T-cell (primary cell): Measurements from ENCODE around the gene AK8. TPM values are rescaled to one million over a fixed set of nuclear protein-coding genes. Genes with fewer than 3 reads are reported as not detected.

ENCODE experiments used
- ATAC-seq, 4 experiments: fragments of 200-7000 bp in 3 of 4; fragments of 150-1000 bp in 1 of 4; cut with Tn5 transposase; replicated peaks in 1 of 4; 1 replicate in 3 of 4; 2 replicates in 1 of 4; pipeline ENCODE4 v1.10.0; 2021; ENCODE audit warnings: moderate library complexity in 3 of 4, mild to moderate bottlenecking in 2 of 4, moderate number of reproducible peaks in 1 of 4
- CTCF ChIA-PET, 2 donors: fragments of 300-600 bp; sonication (Branson Sonifier 250); formaldehyde crosslinking; loops; one replicate each; lab custom pipeline; 2022; ENCODE audit warnings: antibody characterized with exemption in 2 of 2; lab: Charles Lee
- POLR2A ChIA-PET, 2 donors: fragments of 300-600 bp; sonication (Branson Sonifier 250); formaldehyde crosslinking; loops; one replicate each; lab custom pipeline; 2022; ENCODE audit warnings: antibody characterized with exemption in 2 of 2; lab: Charles Lee
- DNase-seq, 35 experiments: peaks; one replicate each; pipeline versions ENCODE4 v3.0.0 to v3.0.0-alpha.2; 2013 to 2023
- H3K27ac ChIP-seq: one replicate; pipeline ENCODE4 v1.5.1; 2013; ENCODE audit warnings: low read length
- H3K27me3 ChIP-seq, 2 experiments: replicated peaks in 1 of 2; 1 replicate in 1 of 2; 2 replicates in 1 of 2; pipeline versions ENCODE4 v1.6.1 to v1.7.0; 2013; ENCODE audit warnings: low read length in 1 of 2, mixed read lengths in 1 of 2; ENCODE audit not compliant: control insufficient read depth in 2 of 2, insufficient read depth in 2 of 2; ENCODE audit errors: extremely low read depth in 1 of 2
- H3K36me3 ChIP-seq, 2 donors: 1 replicate in 1 of 2; 2 replicates in 1 of 2; pipeline versions ENCODE4 v1.6.1 to v1.7.0; 2013; ENCODE audit warnings: low read length in 1 of 2; ENCODE audit not compliant: control insufficient read depth in 2 of 2, insufficient read depth in 1 of 2; ENCODE audit errors: extremely low read depth in 1 of 2
- H3K4me1 ChIP-seq, 2 experiments: 1 replicate in 1 of 2; 2 replicates in 1 of 2; pipeline versions ENCODE4 v1.6.1 to v1.7.0; 2013; ENCODE audit warnings: low read length in 2 of 2, mixed read lengths in 1 of 2; ENCODE audit not compliant: insufficient read depth in 2 of 2, control insufficient read depth in 1 of 2; ENCODE audit errors: extremely low read depth in 1 of 2
- H3K4me3 ChIP-seq, 2 donors: 1 replicate in 1 of 2; 2 replicates in 1 of 2; pipeline versions ENCODE4 v1.5.1 to v1.7.0; 2013; ENCODE audit warnings: mild to moderate bottlenecking in 2 of 2, low read length in 1 of 2, moderate library complexity in 1 of 2; ENCODE audit not compliant: control insufficient read depth in 1 of 2; ENCODE audit errors: extremely low read depth in 1 of 2
- H3K9me3 ChIP-seq: 2 replicates; pipeline ENCODE4 v1.7.0; 2013
- H3K27ac Mint-ChIP-seq, 2 donors: one replicate each; pipeline ENCODE4 v1.8.0; 2020 to 2021; ENCODE audit warnings: mild to moderate bottlenecking in 2 of 2, mixed read lengths in 2 of 2
- H3K27me3 Mint-ChIP-seq, 2 donors: one replicate each; pipeline ENCODE4 v1.8.0; 2021 to 2022; ENCODE audit warnings: mixed read lengths in 2 of 2
- H3K36me3 Mint-ChIP-seq: one replicate; pipeline ENCODE4 v1.8.0; 2021; ENCODE audit warnings: mixed read lengths
- H3K4me1 Mint-ChIP-seq, 3 donors: one replicate each; pipeline ENCODE4 v1.8.0; 2020 to 2022; ENCODE audit warnings: mixed read lengths in 3 of 3, mild to moderate bottlenecking in 1 of 3
- H3K4me3 Mint-ChIP-seq, 3 donors: one replicate each; pipeline ENCODE4 v1.8.0; 2020 to 2022; ENCODE audit warnings: mild to moderate bottlenecking in 3 of 3, mixed read lengths in 3 of 3, moderate library complexity in 3 of 3
- H3K9me3 Mint-ChIP-seq, 3 donors: one replicate each; pipeline ENCODE4 v1.8.0; 2020 to 2022; ENCODE audit warnings: mixed read lengths in 3 of 3
- WGBS: methylation state at CpG from one replicate; pipeline ENCODE4 v1.1.5; 2013; ENCODE audit warnings: missing lambda C conversion rate; ENCODE audit not compliant: insufficient coverage; 5-methylcytosine and 5-hydroxymethylcytosine counted together
- total RNA-seq, 35 experiments: library from RNA in 6 of 35; stranded (reverse) in 6 of 35; fragments of 120-200 nt in 1 of 35; gene quantifications; one replicate each; pipeline versions ENCODE4 v1.2.1 to v1.2.4 and lab custom pipeline; 2013 to 2026

Gene AK8
- total RNA-seq, 5 donors from 2014 or later (not counting 1 experiment from before 2014, with no cell fraction given) = not detected

DNA sequence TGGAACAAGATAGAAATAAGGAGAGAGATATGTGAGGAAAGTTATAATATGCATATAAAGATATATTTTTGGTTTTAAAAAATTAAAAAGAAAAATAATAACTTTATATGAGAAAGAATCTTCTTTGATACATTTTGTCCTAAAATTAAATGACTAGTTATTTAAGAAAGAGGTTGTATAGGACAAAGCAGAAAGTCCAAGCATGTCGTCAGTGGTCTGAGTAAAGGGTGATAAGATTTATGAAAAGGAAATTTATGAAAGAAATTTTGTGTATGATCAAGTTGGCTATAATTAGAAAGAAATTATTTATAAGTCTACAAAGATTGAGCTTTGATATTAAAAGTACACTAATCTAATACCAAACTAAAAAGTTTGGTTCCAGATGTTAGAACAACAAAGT is 175.8 kb downstream of the AK8 start:
- Mint-ChIP-seq H3K9me3 (peaks cover 0 to 15% (median 10%) of the 10 kb centered on the region in 3 donors), H3K36me3 (peaks cover 4% of the 10 kb centered on the region), H3K27me3 (peaks cover 6 to 26% of the 10 kb centered on the region in 2 donors), H3K4me1 (no peaks in the 10 kb centered on the region), H3K27ac (no peak overlapping the region), H3K4me3 (no peak overlapping the region)
- no peaks in the 10 kb centered on the region for H3K4me1 ChIP-seq
- H3K36me3 ChIP-seq = no peaks in the 10 kb centered on the region
- H3K4me3 ChIP-seq = no peak overlapping the region
- ChIA-PET CTCF (interaction anchor here in 1 of 2 donors (0.6 kb wide), 1 partner anchor 11 kb away, joined by 3 read pairs; no protein-coding TSS in a partner anchor), POLR2A (no interaction called here)
- peaks cover 9% of the 10 kb centered on the region in 2 experiments for H3K27me3 ChIP-seq
- DNase-seq = no peak
- H3K9me3 ChIP-seq = no peaks in the 10 kb centered on the region
- no peak for ATAC-seq
- WGBS = no CpG with 5 or more reads among the region's 1 CpG
- no peak overlapping the region for H3K27ac ChIP-seq

DNA sequence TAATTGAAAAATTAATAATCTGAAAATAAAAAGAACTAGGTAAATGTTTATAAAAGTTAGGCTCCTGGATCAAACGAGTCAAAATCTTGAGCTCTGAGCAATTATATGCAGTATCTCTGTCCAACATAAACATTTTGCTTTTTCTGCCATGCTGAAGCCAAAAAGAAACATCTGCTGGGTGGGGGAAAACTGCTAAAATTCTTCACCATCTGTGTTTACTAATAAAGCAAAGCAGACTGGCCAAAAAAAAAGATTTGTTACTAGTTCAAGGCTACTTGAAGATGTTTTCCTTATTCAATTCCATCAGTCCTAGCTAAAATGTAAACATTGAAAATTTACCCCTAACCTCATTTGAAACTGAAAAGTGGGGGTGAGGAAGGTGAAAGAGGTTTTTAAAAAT is 178.1 kb downstream of the AK8 start:
- Histone ChIP-seq H3K27me3 (peaks cover 4% of the 10 kb centered on the region in 2 experiments), H3K9me3 (no peaks in the 10 kb centered on the region), H3K4me1 (no peaks in the 10 kb centered on the region), H3K27ac (no peak overlapping the region), H3K36me3 (no peaks in the 10 kb centered on the region), H3K4me3 (no peak overlapping the region)
- ChIA-PET POLR2A (no interaction called here), CTCF (interaction anchor here in 1 of 2 donors (0.6 kb wide), 1 partner anchor 447 kb away, joined by 3 read pairs; no protein-coding TSS in a partner anchor)
- no CpG with 5 or more reads among the region's 1 CpG for WGBS
- Mint-ChIP-seq H3K27ac (no peak overlapping the region), H3K9me3 (peaks cover 0 to 28% (median 22%) of the 10 kb centered on the region in 3 donors), H3K27me3 (peaks cover 3 to 13% of the 10 kb centered on the region in 2 donors), H3K4me3 (no peak overlapping the region), H3K36me3 (peaks cover 4% of the 10 kb centered on the region), H3K4me1 (no peaks in the 10 kb centered on the region)
- DNase-seq (no peak), ATAC-seq (no peak)

DNA sequence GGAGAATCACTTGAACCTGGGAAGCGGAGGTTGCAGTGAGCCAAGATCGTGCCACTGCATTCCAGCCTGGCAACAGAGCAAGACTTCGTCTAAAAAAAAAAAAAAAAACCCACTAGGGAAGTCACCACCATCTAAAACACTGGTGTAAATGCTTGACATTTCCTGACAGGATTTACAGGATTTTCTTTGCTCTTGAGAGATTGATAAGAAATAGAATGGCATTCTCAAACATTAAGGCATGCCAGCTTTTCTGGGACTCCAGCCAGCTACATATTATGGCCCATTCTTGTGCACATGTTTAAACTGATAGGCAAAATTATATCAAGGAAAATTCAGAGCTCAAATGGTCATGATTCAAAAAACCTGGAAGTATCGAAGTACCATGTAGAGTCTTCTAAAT is 179.1 kb downstream of the AK8 start:
- no peak overlapping the region for H3K4me3 Mint-ChIP-seq
- POLR2A ChIA-PET = no interaction called here
- WGBS = no CpG with 5 or more reads among the region's 4 CpGs
- Histone ChIP-seq H3K36me3 (no peaks in the 10 kb centered on the region), H3K27ac (no peak overlapping the region), H3K4me3 (no peak overlapping the region), H3K9me3 (no peaks in the 10 kb centered on the region), H3K4me1 (peaks cover 0 to 2% of the 10 kb centered on the region in 2 experiments), H3K27me3 (peaks cover 0 to 4% of the 10 kb centered on the region in 2 experiments)
- peaks cover 0 to 32% (median 25%) of the 10 kb centered on the region in 3 donors for H3K9me3 Mint-ChIP-seq
- CTCF ChIA-PET = interaction anchor here (0.7 kb wide), 2 partner anchors 280 to 308 kb away, joined by 5 to 8 read pairs; no protein-coding TSS in a partner anchor
- H3K4me1 Mint-ChIP-seq = peaks cover 0 to 4% (median 3%) of the 10 kb centered on the region in 3 donors
- H3K27ac Mint-ChIP-seq = no peak overlapping the region
- DNase-seq (no peak), ATAC-seq (no peak)
- peaks cover 4% of the 10 kb centered on the region for H3K36me3 Mint-ChIP-seq
- peaks cover 3 to 5% of the 10 kb centered on the region in 2 donors for H3K27me3 Mint-ChIP-seq

GRCh38 chr9:132697230-132697629 is 180.9 kb downstream of the AK8 start:
- Histone ChIP-seq H3K4me1 (peaks cover 0 to 2% of the 10 kb centered on the region in 2 experiments), H3K27ac (no peak overlapping the region), H3K36me3 (no peaks in the 10 kb centered on the region), H3K9me3 (no peaks in the 10 kb centered on the region), H3K27me3 (no peaks in the 10 kb centered on the region), H3K4me3 (no peak overlapping the region)
- DNase-seq (no peak), ATAC-seq (no peak)
- Mint-ChIP-seq H3K27ac (no peak overlapping the region), H3K27me3 (peaks cover 3% of the 10 kb centered on the region in 2 donors), H3K36me3 (peaks cover 11% of the 10 kb centered on the region), H3K4me3 (no peak overlapping the region), H3K4me1 (peaks cover 0 to 5% (median 4%) of the 10 kb centered on the region in 3 donors), H3K9me3 (peaks cover 0 to 33% (median 25%) of the 10 kb centered on the region in 3 donors)
- ChIA-PET POLR2A (no interaction called here), CTCF (no interaction called here)

GRCh38 chr9:132694144-132694543 is 183.9 kb downstream of the AK8 start:
- ChIA-PET POLR2A (interaction anchor here in 1 of 2 donors (0.5 kb wide), 1 partner anchor 25 kb away, joined by 7 read pairs; no protein-coding TSS in a partner anchor), CTCF (no interaction called here)

DNA sequence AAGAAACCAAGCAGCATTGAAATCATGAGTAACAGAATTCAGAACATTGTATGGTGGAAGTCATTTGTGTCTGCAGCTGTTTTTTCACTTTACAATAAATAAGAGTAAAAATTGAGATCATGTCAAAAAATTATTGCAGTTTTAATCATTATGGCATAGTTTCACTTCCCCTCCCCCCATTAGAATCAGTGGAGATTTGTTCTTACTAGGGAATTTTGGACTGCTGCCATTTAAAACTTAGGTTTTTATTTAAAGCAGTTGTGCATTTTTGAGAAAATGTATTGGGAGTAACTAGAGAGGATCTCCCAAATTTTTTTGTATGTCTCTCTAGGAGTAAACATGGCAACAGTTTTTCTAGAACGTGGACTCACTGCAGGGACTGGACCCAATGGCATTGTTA is 187.4 kb downstream of the AK8 start:
- H3K4me3 ChIP-seq = no peak overlapping the region
- H3K4me3 Mint-ChIP-seq = no peak overlapping the region
- POLR2A ChIA-PET = no interaction called here
- DNase-seq (no peak), ATAC-seq (no peak)
- no CpG with 5 or more reads among the region's 1 CpG for WGBS
- peaks cover 0 to 5% (median 4%) of the 10 kb centered on the region in 3 donors for H3K4me1 Mint-ChIP-seq
- no peaks in the 10 kb centered on the region for H3K9me3 ChIP-seq
- H3K9me3 Mint-ChIP-seq = peaks cover 0 to 5% (median 3%) of the 10 kb centered on the region in 3 donors
- peaks cover 3 to 54% of the 10 kb centered on the region in 2 donors for H3K36me3 ChIP-seq
- CTCF ChIA-PET = no interaction called here
- H3K27me3 Mint-ChIP-seq = no peaks in the 10 kb centered on the region
- H3K27ac ChIP-seq = no peak overlapping the region
- peaks cover 56% of the 10 kb centered on the region for H3K36me3 Mint-ChIP-seq
- H3K27me3 ChIP-seq = no peaks in the 10 kb centered on the region
- H3K27ac Mint-ChIP-seq = no peak overlapping the region
- peaks cover 0 to 2% of the 10 kb centered on the region in 2 experiments for H3K4me1 ChIP-seq

More at GRCh38 chr9:132694144-132694543, 183.9 kb downstream of the AK8 start:
- Mint-ChIP-seq H3K27me3 (peaks cover 3% of the 10 kb centered on the region in 2 donors), H3K4me1 (peaks cover 0 to 5% (median 4%) of the 10 kb centered on the region in 3 donors), H3K36me3 (peaks cover 34% of the 10 kb centered on the region), H3K4me3 (no peak overlapping the region), H3K27ac (no peak overlapping the region), H3K9me3 (peaks cover 0 to 33% (median 25%) of the 10 kb centered on the region in 3 donors)
- DNase-seq (peak in 6 of 35 experiments; percentile 2 to 49 (median 6)), ATAC-seq (peak in 3 of 4 experiments; percentile 62 to 75 (median 70))
- H3K27ac ChIP-seq = no peak overlapping the region
- no peaks in the 10 kb centered on the region for H3K27me3 ChIP-seq
- H3K4me3 ChIP-seq = no peak overlapping the region
- no CpG with 5 or more reads among the region's 2 CpGs for WGBS
- no peaks in the 10 kb centered on the region for H3K9me3 ChIP-seq
- peaks cover 0 to 2% of the 10 kb centered on the region in 2 experiments for H3K4me1 ChIP-seq
- H3K36me3 ChIP-seq = peaks cover 3 to 21% of the 10 kb centered on the region in 2 donors
